ENCODE measurements around the gene SRPRB.

The SRPRB gene

DNA sequence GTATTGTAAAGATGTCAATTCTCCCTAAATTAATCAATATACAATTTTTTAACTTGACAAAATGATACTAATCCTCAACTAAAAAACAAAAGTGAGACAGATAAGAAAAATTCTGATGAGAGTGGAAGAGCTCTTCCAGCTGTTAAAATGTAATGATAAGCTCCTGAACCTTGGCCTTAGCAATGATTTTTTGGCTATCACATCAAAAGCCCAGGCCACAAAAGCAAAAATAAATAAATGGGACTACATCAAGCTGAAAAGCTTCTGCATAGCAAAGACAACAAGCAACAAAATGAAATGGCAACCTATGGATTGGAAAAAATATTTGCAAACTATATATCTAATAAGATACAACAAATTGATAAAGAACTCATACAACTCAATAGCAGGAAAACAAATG, 24.0 kb upstream of the SRPRB start:
- TF ChIP-seq, protein P1, sequence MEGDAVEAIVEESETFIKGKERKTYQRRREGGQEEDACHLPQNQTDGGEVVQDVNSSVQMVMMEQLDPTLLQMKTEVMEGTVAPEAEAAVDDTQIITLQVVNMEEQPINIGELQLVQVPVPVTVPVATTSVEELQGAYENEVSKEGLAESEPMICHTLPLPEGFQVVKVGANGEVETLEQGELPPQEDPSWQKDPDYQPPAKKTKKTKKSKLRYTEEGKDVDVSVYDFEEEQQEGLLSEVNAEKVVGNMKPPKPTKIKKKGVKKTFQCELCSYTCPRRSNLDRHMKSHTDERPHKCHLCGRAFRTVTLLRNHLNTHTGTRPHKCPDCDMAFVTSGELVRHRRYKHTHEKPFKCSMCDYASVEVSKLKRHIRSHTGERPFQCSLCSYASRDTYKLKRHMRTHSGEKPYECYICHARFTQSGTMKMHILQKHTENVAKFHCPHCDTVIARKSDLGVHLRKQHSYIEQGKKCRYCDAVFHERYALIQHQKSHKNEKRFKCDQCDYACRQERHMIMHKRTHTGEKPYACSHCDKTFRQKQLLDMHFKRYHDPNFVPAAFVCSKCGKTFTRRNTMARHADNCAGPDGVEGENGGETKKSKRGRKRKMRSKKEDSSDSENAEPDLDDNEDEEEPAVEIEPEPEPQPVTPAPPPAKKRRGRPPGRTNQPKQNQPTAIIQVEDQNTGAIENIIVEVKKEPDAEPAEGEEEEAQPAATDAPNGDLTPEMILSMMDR (IDR thresholded peaks at IDR 0.05; ENCODE audit: insufficient read depth, low read length, poor library complexity, severe bottlenecking), result no peak
- DNase-seq (ENCODE audit: extremely low read depth, insufficient read length), result no peak
- Histone ChIP-seq H3K27me3 (replicated peaks; ENCODE audit: control insufficient read depth, insufficient read depth, low read length) (no peaks in the 10 kb centered on the region; the same call in 1 of the 2 replicates), H3K4me3 (replicated peaks; ENCODE audit: low read depth, low read length) (no peak overlapping the region), H3K36me3 (ENCODE audit: control insufficient read depth, insufficient read depth, low read length) (no peaks in the 10 kb centered on the region)

DNA sequence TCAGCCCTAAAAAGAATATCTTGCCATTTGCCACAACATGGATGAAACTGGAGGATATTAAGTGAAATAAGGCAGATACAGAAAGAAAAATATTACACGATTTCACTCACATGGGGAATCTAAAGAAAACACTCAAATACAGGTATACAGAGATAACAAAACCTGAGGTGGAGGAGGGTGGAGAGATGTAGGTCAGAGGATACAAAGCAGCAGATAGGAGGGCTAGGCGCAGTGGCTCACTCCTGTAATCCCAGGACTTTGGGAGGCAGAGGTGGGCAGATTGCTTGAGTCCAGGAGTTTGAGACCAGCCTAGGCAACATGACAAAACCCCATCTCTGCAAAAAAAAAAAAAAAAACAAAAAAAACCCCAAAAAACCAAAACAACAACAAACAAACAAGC, 23.2 kb upstream of the SRPRB start:
- TF ChIP-seq, protein P1 (IDR thresholded peaks at IDR 0.05; ENCODE audit: insufficient read depth, low read length, poor library complexity, severe bottlenecking), result no peak

DNA sequence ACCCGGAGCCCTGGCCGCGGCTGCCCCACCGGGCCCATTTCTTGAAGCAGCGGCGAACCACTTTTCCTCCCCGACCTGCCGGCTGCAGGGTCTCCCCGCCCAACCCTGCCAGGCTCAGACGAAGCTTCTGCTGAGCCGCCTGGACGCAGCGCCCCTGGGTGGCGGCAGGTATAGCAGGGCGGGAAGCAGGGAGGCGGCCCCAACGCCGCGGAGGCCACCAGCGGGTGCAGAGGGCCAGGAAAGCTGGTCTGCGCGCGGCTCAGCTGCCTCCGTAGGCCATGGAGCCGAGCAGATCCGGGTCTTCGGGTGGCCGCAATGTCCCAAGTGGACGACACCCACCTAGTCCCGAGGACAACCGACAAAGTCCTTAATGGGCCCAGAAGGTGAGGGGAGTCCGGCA, 21.9 kb upstream of the SRPRB start:
- Histone ChIP-seq H3K27me3 (replicated peaks; ENCODE audit: control insufficient read depth, insufficient read depth, low read length) (no peaks in the 10 kb centered on the region), H3K4me3 (replicated peaks; ENCODE audit: low read depth, low read length) (no peak overlapping the region), H3K36me3 (ENCODE audit: control insufficient read depth, insufficient read depth, low read length) (no peaks in the 10 kb centered on the region)
- peak; percentile 2 for DNase-seq (ENCODE audit: extremely low read depth, insufficient read length)
- TF ChIP-seq, protein P1 (IDR thresholded peaks at IDR 0.05; ENCODE audit: insufficient read depth, low read length, poor library complexity, severe bottlenecking), result no peak

More for the DNA sequence above, 23.2 kb upstream of the SRPRB start:
- no peak overlapping the region for H3K4me3 ChIP-seq (replicated peaks; ENCODE audit: low read depth, low read length)
- DNase-seq (ENCODE audit: extremely low read depth, insufficient read length), result no peak
- no peaks in the 10 kb centered on the region for H3K36me3 ChIP-seq (ENCODE audit: control insufficient read depth, insufficient read depth, low read length)
- H3K27me3 ChIP-seq (replicated peaks; ENCODE audit: control insufficient read depth, insufficient read depth, low read length), result no peaks in the 10 kb centered on the region; the same call in 1 of the 2 replicates

DNA sequence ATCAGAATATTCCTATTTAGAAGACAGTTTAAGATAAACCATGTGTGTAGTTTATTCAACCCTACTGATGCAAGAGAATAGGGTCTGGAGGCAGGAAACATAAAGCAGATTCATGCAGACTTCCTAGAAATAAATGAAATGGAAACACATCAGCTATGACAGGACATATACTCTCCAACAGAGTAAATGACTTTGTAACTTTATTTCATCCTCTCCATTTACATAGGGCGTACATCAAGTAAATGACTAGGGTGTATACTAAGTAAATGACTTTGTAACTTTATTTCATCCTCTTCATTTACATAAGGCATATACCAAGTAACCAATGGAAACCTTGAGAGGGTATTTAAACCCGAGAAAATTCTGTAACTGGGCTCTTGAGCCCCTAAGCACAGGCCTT, 17.6 kb upstream of the SRPRB start:
- Histone ChIP-seq H3K4me3 (replicated peaks; ENCODE audit: low read depth, low read length) (no peak overlapping the region), H3K27me3 (replicated peaks; ENCODE audit: control insufficient read depth, insufficient read depth, low read length) (no peaks in the 10 kb centered on the region), H3K36me3 (ENCODE audit: control insufficient read depth, insufficient read depth, low read length) (no peaks in the 10 kb centered on the region)
- TF ChIP-seq, protein P1 (IDR thresholded peaks at IDR 0.05; ENCODE audit: insufficient read depth, low read length, poor library complexity, severe bottlenecking), result no peak
- DNase-seq (ENCODE audit: extremely low read depth, insufficient read length), result no peak

DNA sequence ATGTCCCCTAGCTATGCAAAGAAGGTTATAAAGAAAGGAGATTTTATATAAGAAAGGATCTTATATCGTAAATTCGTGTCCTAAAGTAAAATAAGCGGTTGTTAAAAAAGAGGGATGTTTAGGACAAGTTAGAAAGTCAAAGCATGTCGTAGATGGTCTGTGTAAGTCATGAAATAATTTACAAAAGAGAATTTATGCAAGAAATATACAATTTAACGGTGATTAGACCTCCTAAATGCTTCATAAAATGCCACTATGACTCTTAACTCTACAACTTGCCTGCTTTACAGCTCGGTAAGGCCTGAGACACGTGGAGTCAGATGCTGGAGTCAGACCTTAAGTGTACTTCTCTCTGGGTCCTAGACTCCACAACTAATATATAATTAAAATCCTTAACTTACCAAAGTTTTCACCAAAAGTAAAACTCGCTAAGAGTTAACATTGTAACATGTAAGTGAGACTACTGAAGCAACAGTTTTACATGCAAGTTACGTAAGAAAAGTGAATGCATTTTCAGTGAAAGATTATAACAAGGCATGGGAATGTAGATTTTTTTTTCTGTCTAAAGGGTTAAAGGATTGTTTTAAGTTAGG, 13.3 kb upstream of the SRPRB start:
- TF ChIP-seq, protein P1 (IDR thresholded peaks at IDR 0.05; ENCODE audit: insufficient read depth, low read length, poor library complexity, severe bottlenecking), result no peak
- DNase-seq (ENCODE audit: extremely low read depth, insufficient read length), result no peak
- Histone ChIP-seq H3K27me3 (replicated peaks; ENCODE audit: control insufficient read depth, insufficient read depth, low read length) (no peaks in the 10 kb centered on the region), H3K36me3 (ENCODE audit: control insufficient read depth, insufficient read depth, low read length) (no peaks in the 10 kb centered on the region), H3K4me3 (replicated peaks; ENCODE audit: low read depth, low read length) (no peak overlapping the region)
